LNCAP (cell line): ENCODE data around the gene TNIK.

Experiments
- CTCF ChIP-seq: fragments of 450-650 bp; IDR thresholded peaks from 2 replicates; pipeline ENCODE4 v1.5.1; 2017; ENCODE audit warnings: mild to moderate bottlenecking

The TNIK gene

GRCh38 chr3:171458864-171459136 lies 1.4 kb downstream of the TNIK start:
- TF ChIP-seq CTCF: no peak

DNA sequence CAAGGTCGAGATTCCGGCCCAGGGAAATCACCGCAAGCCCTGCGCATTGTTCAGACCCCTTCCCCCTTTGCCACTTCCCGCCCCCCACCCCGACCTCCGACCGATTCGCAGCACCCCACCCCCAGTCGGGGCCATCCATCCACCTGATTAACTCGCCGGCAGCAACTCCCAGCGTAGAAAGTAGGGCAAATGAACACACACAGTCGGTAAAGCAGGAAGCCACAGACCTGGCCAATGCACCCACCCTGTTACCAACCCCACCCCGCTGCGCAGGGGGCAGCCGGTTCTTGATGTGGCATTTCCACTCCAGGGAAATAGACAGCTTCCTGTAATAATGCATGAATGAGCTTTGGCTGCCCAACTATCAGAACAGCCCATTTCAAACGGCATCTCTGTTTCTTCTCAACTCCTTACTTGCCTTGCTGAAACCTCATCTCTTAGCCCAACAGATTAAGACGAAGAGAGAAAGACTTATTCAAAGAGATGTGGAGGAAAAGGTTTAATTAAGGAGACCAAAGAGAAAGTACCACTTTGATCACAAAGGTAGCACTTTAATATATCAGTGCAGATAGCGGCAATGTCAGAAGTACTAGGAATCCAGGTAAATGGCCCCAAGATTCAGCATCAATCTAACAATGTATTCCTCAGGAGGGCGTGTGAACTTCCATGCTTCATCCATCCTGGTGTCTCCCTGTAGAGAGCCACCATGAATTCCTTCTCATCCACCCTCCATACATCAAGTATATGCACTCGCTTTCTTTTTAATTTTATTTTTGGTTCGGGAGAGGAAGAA lies 1.9 kb downstream of the TNIK start:
- TF ChIP-seq CTCF: no peak

DNA sequence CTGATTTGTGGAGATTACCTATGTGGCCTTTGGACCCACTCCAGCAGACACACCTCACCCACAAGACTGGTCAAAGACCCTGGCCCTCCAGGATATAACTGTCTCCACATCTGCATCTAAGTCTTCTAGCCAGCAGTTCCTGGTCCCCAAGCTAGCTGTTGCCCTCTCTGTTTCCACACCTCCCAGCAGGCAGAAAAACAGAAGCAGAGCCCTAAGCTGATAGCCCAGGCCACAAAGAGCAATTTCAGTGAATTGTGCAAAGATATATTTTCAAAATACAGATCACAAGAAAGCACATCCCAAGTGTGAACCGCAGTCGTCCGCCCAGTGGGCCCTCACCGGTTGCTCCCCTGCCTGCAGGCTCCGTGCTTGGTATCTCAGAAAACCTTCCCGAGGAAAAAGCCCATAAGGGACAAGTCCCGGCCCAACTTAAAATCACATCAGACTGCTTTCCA lies 2.6 kb downstream of the TNIK start:
- TF ChIP-seq CTCF: no peak

DNA sequence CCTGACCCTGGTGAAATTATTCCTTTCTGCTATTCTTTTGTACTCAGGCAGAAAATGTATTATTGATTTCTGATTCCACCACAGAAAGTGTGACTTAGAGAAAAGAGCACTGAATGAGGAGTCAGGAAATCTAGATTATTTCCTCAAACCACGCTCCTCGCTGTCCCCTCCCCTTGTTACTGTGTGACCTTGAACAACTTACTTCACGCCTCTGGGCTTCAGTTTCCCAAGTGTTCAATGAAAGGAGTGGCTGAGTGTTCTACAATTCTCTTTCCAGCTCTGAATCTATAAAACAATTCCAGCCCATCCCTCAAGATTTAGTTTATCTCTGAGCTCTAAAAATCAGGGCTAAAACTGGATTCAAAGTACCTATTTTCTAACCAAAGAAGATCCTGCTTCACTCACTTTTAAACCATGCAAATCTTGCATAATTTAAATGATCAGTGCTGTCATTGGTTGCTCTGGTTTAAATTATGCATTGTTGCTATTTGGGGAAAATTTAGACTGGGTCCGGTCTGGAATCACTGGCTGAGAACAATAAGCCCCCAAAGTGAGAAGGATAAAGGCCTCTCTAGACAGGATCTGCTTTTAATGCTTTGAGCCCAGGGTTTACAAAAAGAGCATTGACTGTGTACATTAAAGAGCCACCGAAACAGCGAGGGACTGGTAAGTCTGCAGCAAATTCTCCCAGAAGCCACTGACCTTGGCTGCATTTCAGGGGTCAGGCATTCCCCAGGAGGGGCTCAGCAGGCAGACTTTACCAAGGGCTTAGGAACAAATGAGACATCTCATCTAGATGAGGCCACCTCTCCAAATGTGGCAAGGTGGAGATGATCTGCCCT lies 3.2 kb downstream of the TNIK start:
- TF ChIP-seq CTCF: no peak

DNA sequence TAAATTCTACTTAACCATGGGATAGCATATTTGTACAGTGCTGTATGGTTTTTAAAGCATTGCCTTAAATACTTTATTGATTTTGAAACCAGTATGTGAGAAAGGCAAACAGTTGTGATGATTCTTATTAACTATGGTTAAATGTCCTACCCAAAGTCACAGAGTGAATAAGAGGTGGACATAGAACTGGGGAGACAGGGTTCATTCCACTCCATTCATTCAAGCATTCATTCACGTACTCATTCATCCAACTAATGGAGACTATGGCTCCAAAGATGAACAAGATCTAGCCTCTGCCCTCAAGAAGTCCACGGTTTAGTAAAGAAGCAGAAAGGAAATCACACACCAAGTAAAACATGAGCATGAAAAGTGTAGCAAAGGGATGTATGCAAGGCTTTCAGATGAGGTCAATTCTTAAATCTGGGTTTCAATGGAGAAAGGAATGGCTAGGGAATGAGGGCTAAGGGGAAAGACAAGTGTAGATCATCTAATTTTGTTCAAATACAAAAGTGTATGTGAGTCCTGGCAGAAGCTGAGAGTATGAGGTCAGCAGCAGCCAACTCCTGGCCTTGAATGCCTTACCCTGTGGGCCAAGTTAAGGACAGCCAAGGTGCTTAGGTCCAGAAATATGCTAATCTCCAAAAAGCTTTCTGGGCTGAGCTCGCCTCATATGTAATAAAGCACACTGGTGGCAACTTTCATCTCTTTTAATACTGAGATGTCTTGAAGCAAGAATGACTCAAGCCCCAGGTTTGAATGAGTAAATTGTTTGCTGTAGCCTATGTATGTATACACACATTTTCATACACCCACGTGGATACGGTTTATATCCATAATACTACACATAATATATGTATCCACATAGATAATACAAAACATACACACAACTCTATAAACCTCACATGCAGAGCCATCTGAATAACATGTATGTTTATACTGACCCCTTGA lies 4.3 kb downstream of the TNIK start:
- no peak for TF ChIP-seq CTCF

DNA sequence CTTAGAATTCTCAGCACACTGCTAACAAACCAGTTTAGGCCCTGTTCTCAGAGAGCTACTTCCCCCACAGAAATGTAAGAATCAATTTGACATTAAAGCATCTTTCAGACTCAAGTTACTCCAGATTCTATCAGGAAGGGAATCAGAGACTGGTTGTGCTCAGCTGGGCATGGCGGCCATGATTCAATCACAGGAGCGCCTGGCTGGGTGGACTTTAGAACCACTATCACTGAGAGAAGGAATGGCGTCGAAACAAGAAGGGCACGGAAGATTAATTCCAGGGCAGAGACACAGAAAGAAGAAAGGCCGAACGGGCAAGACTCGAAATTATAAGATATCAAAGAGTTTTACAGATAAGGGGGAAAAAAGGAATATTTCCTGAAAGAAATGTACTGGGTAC lies 6.2 kb downstream of the TNIK start:
- TF ChIP-seq CTCF: no peak

DNA sequence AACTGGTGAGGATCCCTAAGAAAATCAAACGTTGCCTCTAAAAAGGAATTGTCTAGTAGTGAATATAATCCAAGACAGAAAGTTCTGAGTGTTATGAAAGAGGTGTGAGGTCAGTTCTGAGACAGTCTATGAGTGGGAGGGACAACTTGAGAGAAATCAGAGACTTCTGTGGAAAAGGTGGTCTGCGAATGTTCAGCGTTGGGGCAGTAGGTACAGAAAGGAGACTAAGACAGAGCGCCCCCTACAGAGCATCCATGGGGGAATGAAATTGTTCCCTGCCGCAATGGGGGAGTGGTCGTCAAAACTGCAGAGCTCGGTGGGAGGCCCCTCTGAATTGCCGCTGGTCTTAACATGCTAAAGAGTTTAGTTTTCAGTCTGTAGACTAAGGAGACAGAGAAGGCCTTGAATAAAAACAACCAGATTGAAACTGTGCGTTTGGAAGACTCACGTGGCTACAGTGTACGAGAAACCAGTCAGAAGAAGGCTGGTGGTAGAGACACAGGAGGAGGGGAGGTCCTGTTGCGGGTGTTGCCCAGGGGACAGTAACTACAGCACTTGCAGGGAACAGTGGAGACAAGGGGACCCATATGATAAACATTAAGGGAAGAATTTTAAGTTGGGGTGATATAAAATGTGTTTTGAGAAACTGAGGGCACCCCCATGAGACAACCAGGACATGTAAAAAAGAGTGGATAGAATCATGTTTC lies 6.9 kb downstream of the TNIK start:
- TF ChIP-seq CTCF: peak; percentile 34; the same call in 1 of the 2 replicates
